ENCODE measurements around the gene AFAP1. TPM values are rescaled to one million over a fixed set of nuclear protein-coding genes. Genes with fewer than 3 reads are reported as not detected.

The AFAP1 gene
- total RNA-seq, 1 experiment from 2014 or later = 23.6 TPM

DNA sequence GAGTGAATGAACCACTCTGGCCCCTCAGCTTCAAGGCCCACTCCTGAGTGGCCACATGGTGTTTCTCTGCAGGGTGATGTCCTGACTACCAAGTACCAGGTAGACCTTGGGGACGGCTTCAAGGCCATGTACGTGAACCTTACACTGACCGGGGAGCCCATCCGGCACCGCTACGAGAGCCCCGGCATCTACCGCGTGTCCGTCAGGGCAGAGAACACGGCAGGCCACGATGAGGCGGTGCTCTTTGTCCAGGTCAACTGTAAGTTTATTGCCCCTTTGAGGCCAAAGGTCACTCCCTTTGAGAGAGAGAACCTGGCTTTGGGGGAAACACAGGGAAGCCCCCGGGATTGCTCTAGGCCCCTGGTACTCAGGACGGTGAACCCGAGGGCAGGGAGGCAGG is 216.0 kb downstream of the AFAP1 start (continued):
- TF ChIP-seq TEAD4 (CRISPR knock-in tag; IDR thresholded peaks at IDR 0.05) = no peak
- TF ChIP-seq, protein P1, sequence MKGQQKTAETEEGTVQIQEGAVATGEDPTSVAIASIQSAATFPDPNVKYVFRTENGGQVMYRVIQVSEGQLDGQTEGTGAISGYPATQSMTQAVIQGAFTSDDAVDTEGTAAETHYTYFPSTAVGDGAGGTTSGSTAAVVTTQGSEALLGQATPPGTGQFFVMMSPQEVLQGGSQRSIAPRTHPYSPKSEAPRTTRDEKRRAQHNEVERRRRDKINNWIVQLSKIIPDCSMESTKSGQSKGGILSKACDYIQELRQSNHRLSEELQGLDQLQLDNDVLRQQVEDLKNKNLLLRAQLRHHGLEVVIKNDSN (CRISPR knock-in tag; IDR thresholded peaks at IDR 0.05) = no peak
- TF ChIP-seq, protein P2, sequence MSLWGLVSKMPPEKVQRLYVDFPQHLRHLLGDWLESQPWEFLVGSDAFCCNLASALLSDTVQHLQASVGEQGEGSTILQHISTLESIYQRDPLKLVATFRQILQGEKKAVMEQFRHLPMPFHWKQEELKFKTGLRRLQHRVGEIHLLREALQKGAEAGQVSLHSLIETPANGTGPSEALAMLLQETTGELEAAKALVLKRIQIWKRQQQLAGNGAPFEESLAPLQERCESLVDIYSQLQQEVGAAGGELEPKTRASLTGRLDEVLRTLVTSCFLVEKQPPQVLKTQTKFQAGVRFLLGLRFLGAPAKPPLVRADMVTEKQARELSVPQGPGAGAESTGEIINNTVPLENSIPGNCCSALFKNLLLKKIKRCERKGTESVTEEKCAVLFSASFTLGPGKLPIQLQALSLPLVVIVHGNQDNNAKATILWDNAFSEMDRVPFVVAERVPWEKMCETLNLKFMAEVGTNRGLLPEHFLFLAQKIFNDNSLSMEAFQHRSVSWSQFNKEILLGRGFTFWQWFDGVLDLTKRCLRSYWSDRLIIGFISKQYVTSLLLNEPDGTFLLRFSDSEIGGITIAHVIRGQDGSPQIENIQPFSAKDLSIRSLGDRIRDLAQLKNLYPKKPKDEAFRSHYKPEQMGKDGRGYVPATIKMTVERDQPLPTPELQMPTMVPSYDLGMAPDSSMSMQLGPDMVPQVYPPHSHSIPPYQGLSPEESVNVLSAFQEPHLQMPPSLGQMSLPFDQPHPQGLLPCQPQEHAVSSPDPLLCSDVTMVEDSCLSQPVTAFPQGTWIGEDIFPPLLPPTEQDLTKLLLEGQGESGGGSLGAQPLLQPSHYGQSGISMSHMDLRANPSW (CRISPR knock-in tag; conservative IDR thresholded peaks at IDR 0.05; ENCODE audit: low read depth) = no peak

DNA sequence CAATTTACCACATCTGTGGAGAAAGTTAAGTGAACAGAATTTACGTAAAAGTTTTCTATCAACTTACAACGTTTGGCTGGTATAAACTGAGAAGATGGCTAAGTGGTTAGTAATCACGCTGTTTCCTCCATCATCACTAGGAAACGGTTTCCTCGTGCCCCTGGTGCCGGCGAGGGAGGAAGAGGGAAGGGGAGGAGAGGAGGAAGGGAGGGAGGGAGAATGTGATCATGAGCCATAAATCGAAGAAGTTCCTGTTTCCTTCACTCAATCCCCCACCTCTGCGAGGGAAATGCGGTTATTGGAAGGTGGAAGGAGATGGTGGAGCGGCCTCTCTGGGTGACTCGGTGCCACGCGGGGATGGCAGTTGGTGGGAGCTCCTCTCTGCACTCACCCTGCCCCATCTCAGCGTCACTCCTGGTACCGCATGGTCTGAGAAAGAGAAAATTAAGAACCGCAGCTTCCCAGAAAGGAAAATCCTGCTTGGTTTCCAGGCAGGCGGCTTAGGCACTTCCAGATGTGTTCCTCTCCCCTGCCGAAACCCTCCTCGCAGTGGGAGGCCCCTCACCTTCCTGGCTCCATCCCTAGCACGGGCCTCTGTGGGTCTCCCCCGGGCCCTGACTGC is 216.8 kb downstream of the AFAP1 start:
- H3K27me3 Mint-ChIP-seq (ENCODE audit: low read depth) = peaks cover 8% of the 10 kb centered on the region
- H3K4me3 Mint-ChIP-seq = no peak overlapping the region
- ChIA-PET CTCF (interaction anchor here (1.6 kb wide), 1 partner anchor 39 kb away, joined by 4 read pairs; no protein-coding TSS in a partner anchor), POLR2A (no interaction called here)
- H3K36me3 Mint-ChIP-seq = no peaks in the 10 kb centered on the region; the same call in 1 of the 2 replicates
- ATAC-seq (no peak), DNase-seq (ENCODE audit: low spot score) (no peak)
- H3K27ac Mint-ChIP-seq = no peak overlapping the region
- peaks cover 3% of the 10 kb centered on the region for H3K4me1 Mint-ChIP-seq
- H3K9me3 Mint-ChIP-seq = peaks cover 12% of the 10 kb centered on the region
- TF ChIP-seq SMAD4 (CRISPR knock-in tag; IDR thresholded peaks at IDR 0.05) (no peak), SOX15 (CRISPR knock-in tag; IDR thresholded peaks at IDR 0.05) (no peak), MXD4 (CRISPR knock-in tag; IDR thresholded peaks at IDR 0.05; ENCODE audit: borderline replicate concordance) (no peak), RELA (CRISPR knock-in tag; IDR thresholded peaks at IDR 0.05; ENCODE audit: borderline replicate concordance) (no peak), ZNF396 (CRISPR knock-in tag; IDR thresholded peaks at IDR 0.05; ENCODE audit: borderline replicate concordance) (no peak), ETV6 (CRISPR knock-in tag; IDR thresholded peaks at IDR 0.05) (no peak), ATF1 (CRISPR knock-in tag; IDR thresholded peaks at IDR 0.05) (no peak), ZNF121 (CRISPR knock-in tag; IDR thresholded peaks at IDR 0.05) (no peak), FOXJ3 (CRISPR knock-in tag; IDR thresholded peaks at IDR 0.05; ENCODE audit: borderline replicate concordance) (no peak), GRHL2 (CRISPR knock-in tag; IDR thresholded peaks at IDR 0.05; ENCODE audit: insufficient replicate concordance, severe bottlenecking) (no peak), ZNF138 (CRISPR knock-in tag; conservative IDR thresholded peaks at IDR 0.05) (no peak)
- TF ChIP-seq, protein P3, sequence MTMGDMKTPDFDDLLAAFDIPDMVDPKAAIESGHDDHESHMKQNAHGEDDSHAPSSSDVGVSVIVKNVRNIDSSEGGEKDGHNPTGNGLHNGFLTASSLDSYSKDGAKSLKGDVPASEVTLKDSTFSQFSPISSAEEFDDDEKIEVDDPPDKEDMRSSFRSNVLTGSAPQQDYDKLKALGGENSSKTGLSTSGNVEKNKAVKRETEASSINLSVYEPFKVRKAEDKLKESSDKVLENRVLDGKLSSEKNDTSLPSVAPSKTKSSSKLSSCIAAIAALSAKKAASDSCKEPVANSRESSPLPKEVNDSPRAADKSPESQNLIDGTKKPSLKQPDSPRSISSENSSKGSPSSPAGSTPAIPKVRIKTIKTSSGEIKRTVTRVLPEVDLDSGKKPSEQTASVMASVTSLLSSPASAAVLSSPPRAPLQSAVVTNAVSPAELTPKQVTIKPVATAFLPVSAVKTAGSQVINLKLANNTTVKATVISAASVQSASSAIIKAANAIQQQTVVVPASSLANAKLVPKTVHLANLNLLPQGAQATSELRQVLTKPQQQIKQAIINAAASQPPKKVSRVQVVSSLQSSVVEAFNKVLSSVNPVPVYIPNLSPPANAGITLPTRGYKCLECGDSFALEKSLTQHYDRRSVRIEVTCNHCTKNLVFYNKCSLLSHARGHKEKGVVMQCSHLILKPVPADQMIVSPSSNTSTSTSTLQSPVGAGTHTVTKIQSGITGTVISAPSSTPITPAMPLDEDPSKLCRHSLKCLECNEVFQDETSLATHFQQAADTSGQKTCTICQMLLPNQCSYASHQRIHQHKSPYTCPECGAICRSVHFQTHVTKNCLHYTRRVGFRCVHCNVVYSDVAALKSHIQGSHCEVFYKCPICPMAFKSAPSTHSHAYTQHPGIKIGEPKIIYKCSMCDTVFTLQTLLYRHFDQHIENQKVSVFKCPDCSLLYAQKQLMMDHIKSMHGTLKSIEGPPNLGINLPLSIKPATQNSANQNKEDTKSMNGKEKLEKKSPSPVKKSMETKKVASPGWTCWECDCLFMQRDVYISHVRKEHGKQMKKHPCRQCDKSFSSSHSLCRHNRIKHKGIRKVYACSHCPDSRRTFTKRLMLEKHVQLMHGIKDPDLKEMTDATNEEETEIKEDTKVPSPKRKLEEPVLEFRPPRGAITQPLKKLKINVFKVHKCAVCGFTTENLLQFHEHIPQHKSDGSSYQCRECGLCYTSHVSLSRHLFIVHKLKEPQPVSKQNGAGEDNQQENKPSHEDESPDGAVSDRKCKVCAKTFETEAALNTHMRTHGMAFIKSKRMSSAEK (CRISPR knock-in tag; IDR thresholded peaks at IDR 0.05; ENCODE audit: borderline replicate concordance) = no peak
- TF ChIP-seq, protein P4, sequence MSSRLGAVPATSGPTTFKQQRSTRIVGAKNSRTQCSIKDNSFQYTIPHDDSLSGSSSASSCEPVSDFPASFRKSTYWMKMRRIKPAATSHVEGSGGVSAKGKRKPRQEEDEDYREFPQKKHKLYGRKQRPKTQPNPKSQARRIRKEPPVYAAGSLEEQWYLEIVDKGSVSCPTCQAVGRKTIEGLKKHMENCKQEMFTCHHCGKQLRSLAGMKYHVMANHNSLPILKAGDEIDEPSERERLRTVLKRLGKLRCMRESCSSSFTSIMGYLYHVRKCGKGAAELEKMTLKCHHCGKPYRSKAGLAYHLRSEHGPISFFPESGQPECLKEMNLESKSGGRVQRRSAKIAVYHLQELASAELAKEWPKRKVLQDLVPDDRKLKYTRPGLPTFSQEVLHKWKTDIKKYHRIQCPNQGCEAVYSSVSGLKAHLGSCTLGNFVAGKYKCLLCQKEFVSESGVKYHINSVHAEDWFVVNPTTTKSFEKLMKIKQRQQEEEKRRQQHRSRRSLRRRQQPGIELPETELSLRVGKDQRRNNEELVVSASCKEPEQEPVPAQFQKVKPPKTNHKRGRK (CRISPR knock-in tag; IDR thresholded peaks at IDR 0.05; ENCODE audit: borderline replicate concordance) = no peak
- TF ChIP-seq, protein P5, sequence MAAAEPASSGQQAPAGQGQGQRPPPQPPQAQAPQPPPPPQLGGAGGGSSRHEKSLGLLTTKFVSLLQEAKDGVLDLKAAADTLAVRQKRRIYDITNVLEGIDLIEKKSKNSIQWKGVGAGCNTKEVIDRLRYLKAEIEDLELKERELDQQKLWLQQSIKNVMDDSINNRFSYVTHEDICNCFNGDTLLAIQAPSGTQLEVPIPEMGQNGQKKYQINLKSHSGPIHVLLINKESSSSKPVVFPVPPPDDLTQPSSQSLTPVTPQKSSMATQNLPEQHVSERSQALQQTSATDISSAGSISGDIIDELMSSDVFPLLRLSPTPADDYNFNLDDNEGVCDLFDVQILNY (CRISPR knock-in tag; IDR thresholded peaks at IDR 0.05) = no peak
- TF ChIP-seq, protein P6, sequence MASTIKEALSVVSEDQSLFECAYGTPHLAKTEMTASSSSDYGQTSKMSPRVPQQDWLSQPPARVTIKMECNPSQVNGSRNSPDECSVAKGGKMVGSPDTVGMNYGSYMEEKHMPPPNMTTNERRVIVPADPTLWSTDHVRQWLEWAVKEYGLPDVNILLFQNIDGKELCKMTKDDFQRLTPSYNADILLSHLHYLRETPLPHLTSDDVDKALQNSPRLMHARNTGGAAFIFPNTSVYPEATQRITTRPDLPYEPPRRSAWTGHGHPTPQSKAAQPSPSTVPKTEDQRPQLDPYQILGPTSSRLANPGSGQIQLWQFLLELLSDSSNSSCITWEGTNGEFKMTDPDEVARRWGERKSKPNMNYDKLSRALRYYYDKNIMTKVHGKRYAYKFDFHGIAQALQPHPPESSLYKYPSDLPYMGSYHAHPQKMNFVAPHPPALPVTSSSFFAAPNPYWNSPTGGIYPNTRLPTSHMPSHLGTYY (CRISPR knock-in tag; IDR thresholded peaks at IDR 0.05) = no peak
- TF ChIP-seq, protein P7, sequence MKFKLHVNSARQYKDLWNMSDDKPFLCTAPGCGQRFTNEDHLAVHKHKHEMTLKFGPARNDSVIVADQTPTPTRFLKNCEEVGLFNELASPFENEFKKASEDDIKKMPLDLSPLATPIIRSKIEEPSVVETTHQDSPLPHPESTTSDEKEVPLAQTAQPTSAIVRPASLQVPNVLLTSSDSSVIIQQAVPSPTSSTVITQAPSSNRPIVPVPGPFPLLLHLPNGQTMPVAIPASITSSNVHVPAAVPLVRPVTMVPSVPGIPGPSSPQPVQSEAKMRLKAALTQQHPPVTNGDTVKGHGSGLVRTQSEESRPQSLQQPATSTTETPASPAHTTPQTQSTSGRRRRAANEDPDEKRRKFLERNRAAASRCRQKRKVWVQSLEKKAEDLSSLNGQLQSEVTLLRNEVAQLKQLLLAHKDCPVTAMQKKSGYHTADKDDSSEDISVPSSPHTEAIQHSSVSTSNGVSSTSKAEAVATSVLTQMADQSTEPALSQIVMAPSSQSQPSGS (CRISPR knock-in tag; IDR thresholded peaks at IDR 0.05; ENCODE audit: borderline replicate concordance, low read depth) = no peak
- TF ChIP-seq, protein P1 (CRISPR knock-in tag; IDR thresholded peaks at IDR 0.05) = no peak
- TF ChIP-seq, protein P8, sequence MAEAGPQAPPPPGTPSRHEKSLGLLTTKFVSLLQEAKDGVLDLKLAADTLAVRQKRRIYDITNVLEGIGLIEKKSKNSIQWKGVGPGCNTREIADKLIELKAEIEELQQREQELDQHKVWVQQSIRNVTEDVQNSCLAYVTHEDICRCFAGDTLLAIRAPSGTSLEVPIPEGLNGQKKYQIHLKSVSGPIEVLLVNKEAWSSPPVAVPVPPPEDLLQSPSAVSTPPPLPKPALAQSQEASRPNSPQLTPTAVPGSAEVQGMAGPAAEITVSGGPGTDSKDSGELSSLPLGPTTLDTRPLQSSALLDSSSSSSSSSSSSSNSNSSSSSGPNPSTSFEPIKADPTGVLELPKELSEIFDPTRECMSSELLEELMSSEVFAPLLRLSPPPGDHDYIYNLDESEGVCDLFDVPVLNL (CRISPR knock-in tag; IDR thresholded peaks at IDR 0.05; ENCODE audit: borderline replicate concordance, low read depth) = no peak
